ENCODE data around the gene PHPT1. TPM values are rescaled to one million over a fixed set of nuclear protein-coding genes. Genes with fewer than 3 reads are reported as not detected.

PHPT1 gene
- total RNA-seq, 1 experiment from 2014 or later, result 94.7 TPM

DNA sequence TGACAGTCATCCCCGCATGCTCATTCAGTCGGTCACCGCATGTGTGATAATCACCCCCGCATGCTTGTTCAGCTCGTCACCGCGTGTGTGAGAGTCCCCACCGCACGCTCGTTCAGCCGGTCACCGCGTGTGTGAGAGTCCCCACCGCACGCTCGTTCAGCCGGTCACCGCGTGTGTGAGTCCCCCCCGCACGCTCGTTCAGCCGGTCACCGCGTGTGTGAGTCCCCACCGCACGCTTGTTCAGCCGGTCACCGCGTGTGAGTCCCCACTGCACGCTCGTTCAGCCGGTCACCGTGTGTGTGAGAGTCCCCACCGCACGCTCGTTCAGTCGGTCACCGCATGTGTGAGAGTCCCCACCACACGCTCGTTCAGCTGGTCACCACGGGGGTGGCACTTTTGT is 40.6 kb downstream of the PHPT1 start:
- POLR2A ChIA-PET (ENCODE audit: low non-redundant PET), result no interaction called here
- no peak for DNase-seq (ENCODE audit: low spot score)
- Histone ChIP-seq H3K4me1 (ENCODE audit: insufficient read depth, low read length, poor library complexity, severe bottlenecking) (no peaks in the 10 kb centered on the region), H3K36me3 (ENCODE audit: insufficient read depth, low read length, poor library complexity, severe bottlenecking) (no peaks in the 10 kb centered on the region), H3K4me3 (ENCODE audit: low read depth, low read length, poor library complexity, severe bottlenecking) (no peak overlapping the region), H3K27me3 (replicated peaks; ENCODE audit: insufficient read depth, low read depth, low read length, poor library complexity) (no peaks in the 10 kb centered on the region), H3K9me3 (ENCODE audit: low read depth, low read length, poor library complexity, severe bottlenecking) (no peaks in the 10 kb centered on the region), H3K27ac (ENCODE audit: low read depth, low read length, poor library complexity, severe bottlenecking) (no peak overlapping the region)
- intact Hi-C loops (cut with micrococcal nuclease; ENCODE audit: unreplicated experiment), result no loop called here
- no TSS peak for BruUV-seq (replicated peaks)
- CTCF ChIA-PET, result no interaction called here
- no peak for TF ChIP-seq EZH2 (IDR thresholded peaks at IDR 0.05; ENCODE audit: borderline replicate concordance, low read depth, low read length, poor library complexity, severe bottlenecking)
- TF ChIP-seq, protein P1, sequence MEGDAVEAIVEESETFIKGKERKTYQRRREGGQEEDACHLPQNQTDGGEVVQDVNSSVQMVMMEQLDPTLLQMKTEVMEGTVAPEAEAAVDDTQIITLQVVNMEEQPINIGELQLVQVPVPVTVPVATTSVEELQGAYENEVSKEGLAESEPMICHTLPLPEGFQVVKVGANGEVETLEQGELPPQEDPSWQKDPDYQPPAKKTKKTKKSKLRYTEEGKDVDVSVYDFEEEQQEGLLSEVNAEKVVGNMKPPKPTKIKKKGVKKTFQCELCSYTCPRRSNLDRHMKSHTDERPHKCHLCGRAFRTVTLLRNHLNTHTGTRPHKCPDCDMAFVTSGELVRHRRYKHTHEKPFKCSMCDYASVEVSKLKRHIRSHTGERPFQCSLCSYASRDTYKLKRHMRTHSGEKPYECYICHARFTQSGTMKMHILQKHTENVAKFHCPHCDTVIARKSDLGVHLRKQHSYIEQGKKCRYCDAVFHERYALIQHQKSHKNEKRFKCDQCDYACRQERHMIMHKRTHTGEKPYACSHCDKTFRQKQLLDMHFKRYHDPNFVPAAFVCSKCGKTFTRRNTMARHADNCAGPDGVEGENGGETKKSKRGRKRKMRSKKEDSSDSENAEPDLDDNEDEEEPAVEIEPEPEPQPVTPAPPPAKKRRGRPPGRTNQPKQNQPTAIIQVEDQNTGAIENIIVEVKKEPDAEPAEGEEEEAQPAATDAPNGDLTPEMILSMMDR (conservative IDR thresholded peaks at IDR 0.05; ENCODE audit: low read depth, low read length), result no peak

DNA sequence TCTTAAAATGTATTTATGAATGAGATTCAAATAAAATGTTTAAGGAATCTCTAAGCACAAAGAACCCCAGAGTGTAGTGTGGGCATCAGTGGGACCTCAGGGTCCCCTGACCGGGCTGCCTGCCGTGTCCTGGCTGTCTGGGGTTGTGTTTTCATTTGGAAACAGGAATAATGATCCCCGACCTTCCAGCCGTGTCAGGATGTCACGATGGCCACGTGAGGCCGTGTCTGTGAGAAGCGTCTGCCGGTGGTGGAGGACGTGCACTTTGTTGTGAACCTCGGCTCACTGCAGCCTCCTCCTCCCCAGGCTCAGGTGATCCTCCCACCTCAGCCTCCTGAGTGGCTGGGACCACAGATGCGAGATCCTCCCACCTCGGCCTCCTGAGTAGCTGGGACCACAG is 41.5 kb downstream of the PHPT1 start:
- no peaks in the 10 kb centered on the region for H3K4me1 ChIP-seq (ENCODE audit: insufficient read depth, low read length, poor library complexity, severe bottlenecking)
- DNase-seq (ENCODE audit: low spot score), result no peak
- ChIA-PET POLR2A (ENCODE audit: low non-redundant PET) (no interaction called here), CTCF (no interaction called here)
- H3K27me3 ChIP-seq (replicated peaks; ENCODE audit: insufficient read depth, low read depth, low read length, poor library complexity), result no peaks in the 10 kb centered on the region
- H3K36me3 ChIP-seq (ENCODE audit: insufficient read depth, low read length, poor library complexity, severe bottlenecking), result no peaks in the 10 kb centered on the region
- no peak for TF ChIP-seq EZH2 (IDR thresholded peaks at IDR 0.05; ENCODE audit: borderline replicate concordance, low read depth, low read length, poor library complexity, severe bottlenecking)
- TF ChIP-seq, protein P1 (conservative IDR thresholded peaks at IDR 0.05; ENCODE audit: low read depth, low read length), result no peak
- no peak overlapping the region for H3K4me3 ChIP-seq (ENCODE audit: low read depth, low read length, poor library complexity, severe bottlenecking)
- H3K9me3 ChIP-seq (ENCODE audit: low read depth, low read length, poor library complexity, severe bottlenecking), result no peaks in the 10 kb centered on the region
- intact Hi-C loops (cut with micrococcal nuclease; ENCODE audit: unreplicated experiment), result no loop called here
- no TSS peak for BruUV-seq (replicated peaks)
- no peak overlapping the region for H3K27ac ChIP-seq (ENCODE audit: low read depth, low read length, poor library complexity, severe bottlenecking)

DNA sequence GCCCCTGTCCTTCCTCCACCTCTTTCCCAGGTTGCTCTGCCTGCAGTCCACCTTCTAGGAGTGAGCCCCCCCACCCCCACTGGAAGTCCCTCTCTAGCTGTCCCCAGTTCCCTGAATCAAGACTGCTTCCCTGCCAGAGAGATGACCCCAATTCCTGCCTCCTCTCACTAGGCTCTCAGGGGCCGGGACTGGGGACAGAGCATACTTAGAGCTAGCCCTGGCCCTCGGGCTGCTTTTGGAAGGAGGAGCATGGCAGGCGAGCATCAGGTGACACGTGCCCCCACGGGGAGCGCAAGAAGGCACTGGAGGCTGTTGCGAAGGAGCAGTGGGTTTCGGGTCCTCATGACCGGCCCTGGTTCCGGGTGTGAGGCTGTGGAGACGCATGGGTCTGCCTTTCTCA is 46.8 kb downstream of the PHPT1 start:
- no peak for TF ChIP-seq EZH2 (IDR thresholded peaks at IDR 0.05; ENCODE audit: borderline replicate concordance, low read depth, low read length, poor library complexity, severe bottlenecking)
- TF ChIP-seq, protein P1 (conservative IDR thresholded peaks at IDR 0.05; ENCODE audit: low read depth, low read length), result no peak
- ChIA-PET CTCF (no interaction called here), POLR2A (ENCODE audit: low non-redundant PET) (interaction anchor here (0.6 kb wide), 1 partner anchor 124 kb away, joined by 3 read pairs; no protein-coding TSS in a partner anchor)
- Histone ChIP-seq H3K36me3 (ENCODE audit: insufficient read depth, low read length, poor library complexity, severe bottlenecking) (peaks cover 22% of the 10 kb centered on the region), H3K27me3 (replicated peaks; ENCODE audit: insufficient read depth, low read depth, low read length, poor library complexity) (no peaks in the 10 kb centered on the region), H3K9me3 (ENCODE audit: low read depth, low read length, poor library complexity, severe bottlenecking) (no peaks in the 10 kb centered on the region), H3K27ac (ENCODE audit: low read depth, low read length, poor library complexity, severe bottlenecking) (no peak overlapping the region), H3K4me3 (ENCODE audit: low read depth, low read length, poor library complexity, severe bottlenecking) (no peak overlapping the region), H3K4me1 (ENCODE audit: insufficient read depth, low read length, poor library complexity, severe bottlenecking) (no peaks in the 10 kb centered on the region)
- intact Hi-C loops (cut with micrococcal nuclease; ENCODE audit: unreplicated experiment), result no loop called here
- no peak for DNase-seq (ENCODE audit: low spot score)
- no TSS peak for BruUV-seq (replicated peaks)
